Neural cell (in vitro differentiated cells): ENCODE measurements around the gene PDLIM5. TPM values are rescaled to one million over a fixed set of nuclear protein-coding genes. Genes with fewer than 3 reads are reported as not detected.

Experiments used
- H2AFZ ChIP-seq: fragments of 200-600, 300-800 bp; sonication (generic), shearing (Covaris generic); 2 replicates; pipeline ENCODE4 v1.6.0; 2014; ENCODE audit warnings: low read depth, mild to moderate bottlenecking, antibody characterized with exemption, low read length, moderate library complexity
- H3F3A ChIP-seq: fragments of 200-600 bp; shearing (Covaris generic); 2 replicates; pipeline ENCODE4 v1.6.1; 2016; ENCODE audit warnings: mild to moderate bottlenecking, moderate library complexity, mixed read lengths, antibody characterized with exemption, low read length; ENCODE audit not compliant: insufficient read depth, poor library complexity, severe bottlenecking
- H3K27ac ChIP-seq: fragments of 200-600, 300-800 bp; sonication (generic), shearing (Covaris generic); 2 replicates; pipeline ENCODE4 v1.5.1; 2014; ENCODE audit warnings: mild to moderate bottlenecking, low read length, moderate library complexity
- H3K27me3 ChIP-seq: fragments of 300-800, 200-600 bp; sonication (generic), shearing (Covaris generic); 2 replicates; pipeline ENCODE4 v1.6.0; 2014; ENCODE audit warnings: mild to moderate bottlenecking, low read depth, low read length, moderate library complexity; ENCODE audit not compliant: insufficient read depth
- H3K36me3 ChIP-seq: fragments of 300-800, 200-600 bp; sonication (generic), shearing (Covaris generic); 2 replicates; pipeline ENCODE4 v1.5.1; 2014; ENCODE audit warnings: mild to moderate bottlenecking, antibody characterized with exemption, low read length, moderate library complexity; ENCODE audit not compliant: insufficient read depth
- H3K4me2 ChIP-seq: fragments of 300-800, 200-600 bp; sonication (generic), shearing (Covaris generic); 2 replicates; pipeline ENCODE4 v1.6.0; 2014; ENCODE audit warnings: mild to moderate bottlenecking, low read length
- H3K4me3 ChIP-seq: fragments of 300-800, 200-600 bp; sonication (generic), shearing (Covaris generic); 2 replicates; pipeline ENCODE4 v1.5.1; 2014; ENCODE audit warnings: mild to moderate bottlenecking, low read length, moderate library complexity
- H3K79me2 ChIP-seq: fragments of 200-600 bp; shearing (Covaris generic); replicated peaks from 2 replicates; pipeline ENCODE4 v1.6.0; 2014; ENCODE audit warnings: mild to moderate bottlenecking, low read length, moderate library complexity; ENCODE audit not compliant: insufficient read depth
- H3K9ac ChIP-seq: fragments of 300-800, 200-600 bp; sonication (generic), shearing (Covaris generic); 2 replicates; pipeline ENCODE4 v1.6.1; 2016; ENCODE audit warnings: mild to moderate bottlenecking, low read length, mixed read lengths
- H3K9me2 ChIP-seq: fragments of 200-600 bp; shearing (Covaris generic); 2 replicates; pipeline ENCODE4 v1.6.1; 2016; ENCODE audit warnings: mild to moderate bottlenecking, low read length, mixed read lengths; ENCODE audit not compliant: insufficient read depth
- H3K9me3 ChIP-seq: fragments of 200-600, 300-800 bp; sonication (generic), shearing (Covaris generic); 2 replicates; pipeline ENCODE4 v1.6.1; 2016; ENCODE audit warnings: mild to moderate bottlenecking, mixed run types, low read length, moderate library complexity, mixed read lengths
- H4K20me1 ChIP-seq: fragments of 200-600 bp; shearing (Covaris generic); 2 replicates; pipeline ENCODE4 v1.6.1; 2016; ENCODE audit warnings: mild to moderate bottlenecking, mixed run types; ENCODE audit not compliant: insufficient read depth
- CTCF ChIP-seq: fragments of 450-650 bp; IDR thresholded peaks from 2 replicates; pipeline ENCODE4 v1.5.1; 2014; ENCODE audit warnings: antibody characterized with exemption, mild to moderate bottlenecking, moderate library complexity; ENCODE audit not compliant: poor library complexity, severe bottlenecking
- EP300 ChIP-seq: fragments of 450-650 bp; conservative IDR thresholded peaks from 2 replicates; pipeline ENCODE4 v1.6.1; 2014; ENCODE audit warnings: antibody characterized with exemption, mild to moderate bottlenecking, moderate library complexity; ENCODE audit not compliant: poor library complexity, severe bottlenecking
- EZH2 ChIP-seq: fragments of 200-600, 300-800 bp; shearing (Covaris generic), sonication (generic); IDR thresholded peaks from 2 replicates; pipeline ENCODE4 v1.6.1; 2014; ENCODE audit warnings: antibody characterized with exemption, low read length, borderline replicate concordance, mild to moderate bottlenecking; ENCODE audit not compliant: insufficient read depth, poor library complexity, severe bottlenecking
- MXI1 ChIP-seq: fragments of 450-650 bp; conservative IDR thresholded peaks from 2 replicates; pipeline ENCODE4 v1.6.1; 2014; ENCODE audit warnings: antibody characterized with exemption, mild to moderate bottlenecking; ENCODE audit not compliant: poor library complexity, severe bottlenecking
- POLR2AphosphoS5 ChIP-seq: IDR thresholded peaks from 2 replicates; pipeline ENCODE4 v1.6.1; 2012
- RAD21 ChIP-seq: fragments of 450-650 bp; conservative IDR thresholded peaks from 2 replicates; pipeline ENCODE4 v1.6.1; 2014; ENCODE audit warnings: antibody characterized with exemption, mild to moderate bottlenecking, moderate library complexity
- REST ChIP-seq: IDR thresholded peaks from 2 replicates; pipeline ENCODE4 v1.6.1; 2012; ENCODE audit warnings: borderline replicate concordance
- SMC3 ChIP-seq: fragments of 450-650 bp; conservative IDR thresholded peaks from 2 replicates; pipeline ENCODE4 v1.6.1; 2014; ENCODE audit warnings: antibody characterized with exemption, mild to moderate bottlenecking, moderate library complexity; ENCODE audit not compliant: poor library complexity
- TAF1 ChIP-seq: IDR thresholded peaks from 2 replicates; pipeline ENCODE4 v1.6.1; 2012; ENCODE audit warnings: low read depth
- polyA plus RNA-seq: library from polyadenylated mRNA; depleted of rRNA; stranded (reverse); fragments of >200 nt; gene quantifications from 2 replicates; pipeline ENCODE4 v1.2.3, GENCODE V29; 2014

Gene PDLIM5
- polyA plus RNA-seq, 1 donor from 2014 or later: 1.6 TPM

GRCh38 chr4:94534401-94535312 lies 82.9 kb downstream of the PDLIM5 start:
- H3K4me2 ChIP-seq: no peak overlapping the region
- H3K9me2 ChIP-seq: no peaks in the 10 kb centered on the region
- no peaks in the 10 kb centered on the region for H4K20me1 ChIP-seq
- H3K4me3 ChIP-seq: no peak overlapping the region
- H3K27ac ChIP-seq: no peak overlapping the region
- TF ChIP-seq CTCF: no peak
- no peak for TF ChIP-seq EP300
- no peak for TF ChIP-seq SMC3
- TF ChIP-seq POLR2AphosphoS5: no peak
- no peak for TF ChIP-seq EZH2
- TF ChIP-seq REST: no peak
- no peak for TF ChIP-seq RAD21
- TF ChIP-seq TAF1: no peak
- no peak for TF ChIP-seq MXI1
- H3K27me3 ChIP-seq: no peaks in the 10 kb centered on the region
- no peaks in the 10 kb centered on the region for H3K79me2 ChIP-seq
- H3K9ac ChIP-seq: no peak overlapping the region
- H3F3A ChIP-seq: no peaks in the 10 kb centered on the region
- H2AFZ ChIP-seq: no peak overlapping the region
- H3K36me3 ChIP-seq: no peaks in the 10 kb centered on the region
- no peaks in the 10 kb centered on the region for H3K9me3 ChIP-seq

- Histone ChIP-seq H3K4me3 (no peak overlapping the region), H3K4me2 (no peak overlapping the region), H3K36me3 (no peaks in the 10 kb centered on the region), H2AFZ (no peak overlapping the region), H3K27ac (no peak overlapping the region), H3F3A (no peaks in the 10 kb centered on the region), H3K27me3 (no peaks in the 10 kb centered on the region), H3K9ac (no peak overlapping the region), H3K9me3 (no peaks in the 10 kb centered on the region), H3K9me2 (no peaks in the 10 kb centered on the region), H3K79me2 (no peaks in the 10 kb centered on the region), H4K20me1 (no peaks in the 10 kb centered on the region)
- TF ChIP-seq RAD21 (no peak), MXI1 (no peak), EZH2 (no peak), EP300 (no peak), CTCF (no peak), SMC3 (no peak), REST (no peak), TAF1 (no peak), POLR2AphosphoS5 (no peak)
Measured at GRCh38 chr4:94536049-94536448, 84.3 kb downstream of the PDLIM5 start.
